Liver (tissue), 9 donors: ENCODE measurements around the gene NAXD. TPM values are rescaled to one million over a fixed set of nuclear protein-coding genes. Genes with fewer than 3 reads are reported as not detected.

Source experiments
- DNase-seq: peaks from one replicate; pipeline ENCODE4 v3.0.0-alpha.2; 2017; ENCODE audit warnings: low spot score
- H3K27ac ChIP-seq, 2 donors: one replicate each; pipeline ENCODE4 v1.7.0; 2013; ENCODE audit warnings: inconsistent platforms in 2 of 2, low read length in 2 of 2, control low read depth in 1 of 2, low read depth in 1 of 2, mild to moderate bottlenecking in 1 of 2
- H3K27me3 ChIP-seq, 4 donors: one replicate each; pipeline versions ENCODE4 v1.6.1 to v1.7.0; 2013; ENCODE audit warnings: low read length in 3 of 4, inconsistent platforms in 1 of 4, mild to moderate bottlenecking in 1 of 4, moderate library complexity in 1 of 4; ENCODE audit not compliant: control insufficient read depth in 4 of 4, insufficient read depth in 4 of 4
- H3K36me3 ChIP-seq, 4 donors: one replicate each; pipeline versions ENCODE4 v1.6.1 to v1.7.0; 2013; ENCODE audit warnings: low read length in 3 of 4, mild to moderate bottlenecking in 3 of 4, low read depth in 1 of 4, moderate library complexity in 1 of 4; ENCODE audit not compliant: control insufficient read depth in 4 of 4, insufficient read depth in 3 of 4
- H3K4me1 ChIP-seq, 4 donors: one replicate each; pipeline versions ENCODE4 v1.6.1 to v1.7.0; 2013; ENCODE audit warnings: low read length in 3 of 4, mild to moderate bottlenecking in 3 of 4, moderate library complexity in 1 of 4; ENCODE audit not compliant: control insufficient read depth in 4 of 4, insufficient read depth in 4 of 4
- H3K4me3 ChIP-seq, 3 donors: one replicate each; pipeline versions ENCODE4 v1.6.1 to v1.7.0; 2013; ENCODE audit warnings: low read length in 3 of 3, control low read depth in 1 of 3, low read depth in 1 of 3, mild to moderate bottlenecking in 1 of 3
- H3K9ac ChIP-seq, 2 donors: one replicate each; pipeline ENCODE4 v1.7.0; 2013; ENCODE audit warnings: low read length in 2 of 2, mild to moderate bottlenecking in 2 of 2, moderate library complexity in 2 of 2, control low read depth in 1 of 2, low read depth in 1 of 2
- H3K9me3 ChIP-seq, 4 donors: one replicate each; pipeline versions ENCODE4 v1.6.1 to v1.7.0; 2013; ENCODE audit warnings: low read length in 3 of 4; ENCODE audit not compliant: control insufficient read depth in 4 of 4
- EGR1 ChIP-seq, 2 donors: IDR thresholded peaks; 2 replicates each; pipeline ENCODE4 v1.6.1; 2016 to 2018; ENCODE audit warnings: antibody characterized with exemption in 2 of 2, low read depth in 2 of 2
- FOXA1 ChIP-seq: IDR thresholded peaks from 2 replicates; pipeline ENCODE4 v1.6.1; 2016; ENCODE audit warnings: antibody characterized with exemption
- FOXA2 ChIP-seq: IDR thresholded peaks from 2 replicates; pipeline ENCODE4 v1.6.1; 2016; ENCODE audit warnings: antibody characterized with exemption
- GABPA ChIP-seq, 2 donors: IDR thresholded peaks in 1 of 2; conservative IDR thresholded peaks in 1 of 2; 2 replicates each; pipeline ENCODE4 v1.6.1; 2016; ENCODE audit warnings: antibody characterized with exemption in 2 of 2, mild to moderate bottlenecking in 1 of 2, moderate library complexity in 1 of 2
- HNF4A ChIP-seq, 2 donors: conservative IDR thresholded peaks; 2 replicates each; pipeline ENCODE4 v1.6.1; 2016; ENCODE audit warnings: antibody characterized with exemption in 2 of 2, mild to moderate bottlenecking in 2 of 2
- JUND ChIP-seq, 2 donors: IDR thresholded peaks; 2 replicates each; pipeline ENCODE4 v1.6.1; 2016; ENCODE audit warnings: antibody characterized with exemption in 2 of 2
- MAX ChIP-seq: IDR thresholded peaks from 2 replicates; pipeline ENCODE4 v1.6.1; 2016; ENCODE audit warnings: antibody characterized with exemption
- NR2F2 ChIP-seq: IDR thresholded peaks from 2 replicates; pipeline ENCODE4 v1.6.1; 2016; ENCODE audit warnings: antibody characterized with exemption
- RAD21 ChIP-seq, 2 donors: IDR thresholded peaks; 2 replicates each; pipeline ENCODE4 v1.6.1; 2016; ENCODE audit warnings: antibody characterized with exemption in 2 of 2, mild to moderate bottlenecking in 2 of 2
- RXRA ChIP-seq, 2 donors: IDR thresholded peaks; 2 replicates each; pipeline ENCODE4 v1.6.1; 2017 to 2018; ENCODE audit warnings: antibody characterized with exemption in 2 of 2, mild to moderate bottlenecking in 1 of 2
- SP1 ChIP-seq: IDR thresholded peaks from 2 replicates; pipeline ENCODE4 v1.6.1; 2018; ENCODE audit warnings: antibody characterized with exemption, mild to moderate bottlenecking
- YY1 ChIP-seq: IDR thresholded peaks from 2 replicates; pipeline ENCODE4 v1.6.1; 2016; ENCODE audit warnings: antibody characterized with exemption, mild to moderate bottlenecking
- whole genome bisulfite sequencing: extraction: QIAGEN DNeasy Blood & Tissue Kit; methylation state at CpG from one replicate; pipeline ENCODE4 v1.1.7; 2013; 5-methylcytosine and 5-hydroxymethylcytosine counted together
- polyA plus RNA-seq, 2 donors: library from polyadenylated mRNA; stranded (reverse) in 1 of 2; unstranded in 1 of 2; fragments of 200-250 nt in 1 of 2; fragments of >200 nt in 1 of 2; fragmentation: Nextera tagmentation in 1 of 2; extraction: Ambion mirVana in 1 of 2; gene quantifications; one replicate each; pipeline versions ENCODE4 v1.2.1 to v1.2.3, GENCODE V29; 2013 to 2015
- total RNA-seq, 2 donors: library from RNA; depleted of rRNA; stranded (reverse); fragments of >200 nt; gene quantifications; one replicate each; pipeline ENCODE4 v1.2.3, GENCODE V29; 2014
- TF ChIP-seq, protein P1 (sequence below): IDR thresholded peaks from 2 replicates; pipeline ENCODE4 v1.6.1; 2016; ENCODE audit warnings: antibody characterized with exemption, mild to moderate bottlenecking
- TF ChIP-seq, protein P2 (sequence below): IDR thresholded peaks from 2 replicates; pipeline ENCODE4 v1.6.1; 2016; ENCODE audit warnings: antibody characterized with exemption
- TF ChIP-seq, protein P3 (sequence below): IDR thresholded peaks from 2 replicates; pipeline ENCODE4 v1.6.1; 2016; ENCODE audit warnings: antibody characterized with exemption
- donor health status: healthy.
- donor health status: healthy.
- donor health status: healthy.
- donor health status: healthy.
- donor health status: healthy.

Gene NAXD
- total and polyA plus RNA-seq, 4 donors = 19.0 to 40.5 (median 27.6) TPM

DNA sequence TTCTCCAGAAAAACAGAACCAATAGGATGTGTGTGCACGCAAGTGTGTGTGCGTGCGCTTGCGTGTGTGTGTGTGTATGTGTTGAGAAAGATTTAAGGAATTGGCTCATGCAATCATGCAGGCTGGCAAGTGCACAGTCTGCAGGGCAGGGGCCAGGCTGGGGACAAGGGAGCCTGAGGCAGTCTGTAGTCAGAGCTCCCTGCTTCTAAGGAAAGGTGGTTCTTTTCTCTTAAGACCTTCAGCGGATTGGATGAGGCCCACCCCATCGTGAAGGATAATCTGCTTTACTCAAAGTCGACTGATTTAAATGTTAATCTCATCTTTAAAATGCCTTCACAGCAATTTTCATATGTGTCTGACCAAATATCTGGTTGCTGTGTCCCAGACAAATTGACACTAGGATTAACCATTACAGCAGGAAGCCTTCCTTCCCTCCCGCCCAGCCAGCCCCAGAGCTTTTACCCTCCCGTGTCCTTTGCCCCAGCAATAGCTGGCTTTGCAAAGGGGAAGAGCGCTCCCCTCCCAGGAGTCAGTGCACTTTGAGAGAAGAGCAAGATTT, 15.0 kb upstream of the NAXD start:
- peak overlapping the region; percentile 17 to 59 for H3K27ac ChIP-seq
- no peaks in the 10 kb centered on the region for H3K36me3 ChIP-seq
- no peak for TF ChIP-seq MAX
- no peak for TF ChIP-seq GABPA (IDR thresholded peaks at IDR 0.05 in 1 of 2, conservative IDR thresholded peaks at IDR 0.05 in 1 of 2)
- TF ChIP-seq RXRA (IDR thresholded peaks at IDR 0.05) = peak in 1 of 2 donors; percentile 40
- TF ChIP-seq SP1 = peak; percentile 70
- peak in 1 of 2 donors; percentile 29 for TF ChIP-seq RAD21 (IDR thresholded peaks at IDR 0.05)
- H3K9ac ChIP-seq = no peak overlapping the region
- peaks cover 0 to 14% (median 6%) of the 10 kb centered on the region in 4 donors for H3K4me1 ChIP-seq
- no peaks in the 10 kb centered on the region for H3K9me3 ChIP-seq
- no peaks in the 10 kb centered on the region for H3K27me3 ChIP-seq
- WGBS = 78% methylated on average over 10 of the region's 10 CpGs
- H3K4me3 ChIP-seq = peak overlapping the region in 1 of 3 donors; percentile 2
- peak; percentile 38 for DNase-seq

DNA sequence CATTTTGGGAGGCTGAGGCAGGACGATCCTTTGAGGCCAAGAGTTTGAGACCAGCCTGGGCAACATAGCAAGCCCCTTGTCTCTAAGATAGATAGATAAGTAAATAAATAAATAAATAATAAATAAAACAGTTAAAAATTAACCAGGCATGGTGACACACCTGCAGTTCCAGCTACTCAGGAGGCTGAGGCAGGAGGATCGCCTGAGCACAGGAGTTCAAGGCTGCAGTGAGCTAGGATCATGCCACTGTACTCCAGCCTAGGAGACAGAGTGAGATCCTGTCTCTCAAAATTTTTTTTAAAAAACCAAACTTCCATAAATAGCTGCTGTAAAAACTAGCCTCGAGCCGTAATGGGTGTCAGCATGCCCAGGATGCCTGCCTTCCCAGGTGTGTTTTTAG, 14.4 kb upstream of the NAXD start:
- no peak for DNase-seq
- 90% methylated on average over 4 of the region's 4 CpGs for WGBS

More for the DNA sequence above, 14.4 kb upstream of the NAXD start:
- peaks cover 0 to 14% (median 6%) of the 10 kb centered on the region in 4 donors for H3K4me1 ChIP-seq
- H3K9me3 ChIP-seq = no peaks in the 10 kb centered on the region
- TF ChIP-seq SP1 (no peak), GABPA (IDR thresholded peaks at IDR 0.05 in 1 of 2, conservative IDR thresholded peaks at IDR 0.05 in 1 of 2) (no peak), FOXA2 (no peak), YY1 (no peak), RXRA (IDR thresholded peaks at IDR 0.05) (no peak), EGR1 (IDR thresholded peaks at IDR 0.05; ENCODE audit: low read depth in 2 of 2) (no peak), FOXA1 (no peak), NR2F2 (no peak), JUND (IDR thresholded peaks at IDR 0.05) (no peak), HNF4A (conservative IDR thresholded peaks at IDR 0.05) (no peak)
- TF ChIP-seq, protein P1, sequence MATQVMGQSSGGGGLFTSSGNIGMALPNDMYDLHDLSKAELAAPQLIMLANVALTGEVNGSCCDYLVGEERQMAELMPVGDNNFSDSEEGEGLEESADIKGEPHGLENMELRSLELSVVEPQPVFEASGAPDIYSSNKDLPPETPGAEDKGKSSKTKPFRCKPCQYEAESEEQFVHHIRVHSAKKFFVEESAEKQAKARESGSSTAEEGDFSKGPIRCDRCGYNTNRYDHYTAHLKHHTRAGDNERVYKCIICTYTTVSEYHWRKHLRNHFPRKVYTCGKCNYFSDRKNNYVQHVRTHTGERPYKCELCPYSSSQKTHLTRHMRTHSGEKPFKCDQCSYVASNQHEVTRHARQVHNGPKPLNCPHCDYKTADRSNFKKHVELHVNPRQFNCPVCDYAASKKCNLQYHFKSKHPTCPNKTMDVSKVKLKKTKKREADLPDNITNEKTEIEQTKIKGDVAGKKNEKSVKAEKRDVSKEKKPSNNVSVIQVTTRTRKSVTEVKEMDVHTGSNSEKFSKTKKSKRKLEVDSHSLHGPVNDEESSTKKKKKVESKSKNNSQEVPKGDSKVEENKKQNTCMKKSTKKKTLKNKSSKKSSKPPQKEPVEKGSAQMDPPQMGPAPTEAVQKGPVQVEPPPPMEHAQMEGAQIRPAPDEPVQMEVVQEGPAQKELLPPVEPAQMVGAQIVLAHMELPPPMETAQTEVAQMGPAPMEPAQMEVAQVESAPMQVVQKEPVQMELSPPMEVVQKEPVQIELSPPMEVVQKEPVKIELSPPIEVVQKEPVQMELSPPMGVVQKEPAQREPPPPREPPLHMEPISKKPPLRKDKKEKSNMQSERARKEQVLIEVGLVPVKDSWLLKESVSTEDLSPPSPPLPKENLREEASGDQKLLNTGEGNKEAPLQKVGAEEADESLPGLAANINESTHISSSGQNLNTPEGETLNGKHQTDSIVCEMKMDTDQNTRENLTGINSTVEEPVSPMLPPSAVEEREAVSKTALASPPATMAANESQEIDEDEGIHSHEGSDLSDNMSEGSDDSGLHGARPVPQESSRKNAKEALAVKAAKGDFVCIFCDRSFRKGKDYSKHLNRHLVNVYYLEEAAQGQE = no peak
- TF ChIP-seq, protein P2, sequence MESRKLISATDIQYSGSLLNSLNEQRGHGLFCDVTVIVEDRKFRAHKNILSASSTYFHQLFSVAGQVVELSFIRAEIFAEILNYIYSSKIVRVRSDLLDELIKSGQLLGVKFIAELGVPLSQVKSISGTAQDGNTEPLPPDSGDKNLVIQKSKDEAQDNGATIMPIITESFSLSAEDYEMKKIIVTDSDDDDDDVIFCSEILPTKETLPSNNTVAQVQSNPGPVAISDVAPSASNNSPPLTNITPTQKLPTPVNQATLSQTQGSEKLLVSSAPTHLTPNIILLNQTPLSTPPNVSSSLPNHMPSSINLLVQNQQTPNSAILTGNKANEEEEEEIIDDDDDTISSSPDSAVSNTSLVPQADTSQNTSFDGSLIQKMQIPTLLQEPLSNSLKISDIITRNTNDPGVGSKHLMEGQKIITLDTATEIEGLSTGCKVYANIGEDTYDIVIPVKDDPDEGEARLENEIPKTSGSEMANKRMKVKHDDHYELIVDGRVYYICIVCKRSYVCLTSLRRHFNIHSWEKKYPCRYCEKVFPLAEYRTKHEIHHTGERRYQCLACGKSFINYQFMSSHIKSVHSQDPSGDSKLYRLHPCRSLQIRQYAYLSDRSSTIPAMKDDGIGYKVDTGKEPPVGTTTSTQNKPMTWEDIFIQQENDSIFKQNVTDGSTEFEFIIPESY = no peak
- TF ChIP-seq, protein P3, sequence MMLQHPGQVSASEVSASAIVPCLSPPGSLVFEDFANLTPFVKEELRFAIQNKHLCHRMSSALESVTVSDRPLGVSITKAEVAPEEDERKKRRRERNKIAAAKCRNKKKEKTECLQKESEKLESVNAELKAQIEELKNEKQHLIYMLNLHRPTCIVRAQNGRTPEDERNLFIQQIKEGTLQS = no peak
- no peaks in the 10 kb centered on the region for H3K27me3 ChIP-seq
- H3K27ac ChIP-seq = peak overlapping the region in 1 of 2 donors; percentile 17
- no peak overlapping the region for H3K9ac ChIP-seq
- no peaks in the 10 kb centered on the region for H3K36me3 ChIP-seq
- no peak overlapping the region for H3K4me3 ChIP-seq
